Body of pancreas (tissue), 4 donors: ENCODE measurements around the gene KIF3B. TPM values are rescaled to one million over a fixed set of nuclear protein-coding genes. Genes with fewer than 3 reads are reported as not detected.

Experiments
- ATAC-seq: fragments of 150-250 bp; one replicate; pipeline ENCODE4 v1.9.1; 2016
- DNase-seq, 4 donors: peaks; one replicate each; pipeline ENCODE4 v3.0.0-alpha.2; 2019
- H3K27ac ChIP-seq, 4 donors: fragments of 200-600 bp; sonication (generic); 1 replicate in 3 of 4; 2 replicates in 1 of 4; pipeline versions ENCODE4 v1.5.1 to v1.6.1; 2016 to 2019; ENCODE audit warnings: mild to moderate bottlenecking in 1 of 4, mixed read lengths in 1 of 4, moderate library complexity in 1 of 4
- H3K27me3 ChIP-seq, 2 donors: fragments of 200-600 bp; sonication (generic); one replicate each; pipeline ENCODE4 v1.6.0; 2016; ENCODE audit warnings: mild to moderate bottlenecking in 1 of 2
- H3K36me3 ChIP-seq, 2 donors: fragments of 200-600 bp; sonication (generic); replicated peaks in 1 of 2; 2 replicates each; pipeline ENCODE4 v1.5.1; 2016; ENCODE audit warnings: low read depth in 2 of 2; ENCODE audit not compliant: insufficient read depth in 1 of 2
- H3K4me1 ChIP-seq: fragments of 200-600 bp; sonication (generic); one replicate; pipeline ENCODE4 v1.6.0; 2016
- H3K4me3 ChIP-seq, 2 donors: fragments of 200-600 bp; sonication (generic); 1 replicate in 1 of 2; 2 replicates in 1 of 2; pipeline ENCODE4 v1.5.1; 2016 to 2019
- H3K9me3 ChIP-seq, 3 donors: fragments of 200-600 bp; sonication (generic); 1 replicate in 2 of 3; 2 replicates in 1 of 3; pipeline ENCODE4 v1.5.1; 2016
- POLR2A ChIP-seq, 3 donors: fragments of 450-650 bp; IDR thresholded peaks; one replicate each; pipeline ENCODE4 v1.6.1; 2016; ENCODE audit warnings: antibody characterized with exemption in 3 of 3, mild to moderate bottlenecking in 2 of 3
- WGBS, 2 donors: methylation state at CpG; one replicate each; pipeline ENCODE4 v1.1.5; 2017; 5-methylcytosine and 5-hydroxymethylcytosine counted together
- intact Hi-C: fragments of 100-400 bp; cut with DNase I; formaldehyde crosslinking; loops from one replicate; pipeline ENCODE4 v1.15.1; 2023
- total RNA-seq, 2 donors: library from RNA; depleted of rRNA; stranded (reverse); fragments of >200 nt; gene quantifications; one replicate each; pipeline ENCODE4 v1.1.0, GENCODE V29; 2016
- TF ChIP-seq, protein P1 (sequence below), 7 experiments: fragments of 450-650 bp in 4 of 7; fragments of 200-600 bp in 3 of 7; sonication (generic) in 3 of 7; IDR thresholded peaks; one replicate each; pipeline ENCODE4 v1.5.1; 2016 to 2019; ENCODE audit warnings: antibody characterized with exemption in 7 of 7

Gene KIF3B
- total RNA-seq, 2 donors from 2014 or later, result 23.1 to 28.3 TPM

DNA sequence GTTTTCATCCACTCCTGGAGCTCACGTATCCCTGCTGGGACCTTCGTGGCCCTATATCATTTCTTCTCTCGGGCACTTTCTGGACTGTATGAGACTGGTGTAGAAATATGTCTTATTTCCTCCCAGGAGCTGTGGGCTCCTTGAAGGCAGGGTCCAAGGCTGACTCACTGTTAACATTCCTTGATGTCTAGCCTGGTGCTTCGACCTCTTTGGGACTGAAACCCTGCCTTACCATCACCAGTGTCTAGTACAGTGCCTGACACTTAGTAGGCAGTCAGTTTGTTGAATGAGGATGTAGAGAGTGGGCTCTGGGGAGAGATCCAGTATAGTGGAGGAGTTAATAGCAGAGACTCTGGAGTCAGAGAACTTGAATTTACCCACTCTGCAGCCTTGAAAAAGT lies 46.2 kb upstream of the KIF3B start:
- H3K9me3 ChIP-seq, result no peaks in the 10 kb centered on the region
- no peak overlapping the region for H3K4me3 ChIP-seq
- 92 to 98% methylated on average over 4 of the region's 4 CpGs for WGBS, 2 donors
- no peak for DNase-seq
- peaks cover 5 to 12% of the 10 kb centered on the region in 2 donors for H3K36me3 ChIP-seq
- no peaks in the 10 kb centered on the region for H3K27me3 ChIP-seq
- no peak overlapping the region for H3K27ac ChIP-seq
- no peak for ATAC-seq
- TF ChIP-seq POLR2A (IDR thresholded peaks at IDR 0.05), result no peak
- TF ChIP-seq, protein P1, sequence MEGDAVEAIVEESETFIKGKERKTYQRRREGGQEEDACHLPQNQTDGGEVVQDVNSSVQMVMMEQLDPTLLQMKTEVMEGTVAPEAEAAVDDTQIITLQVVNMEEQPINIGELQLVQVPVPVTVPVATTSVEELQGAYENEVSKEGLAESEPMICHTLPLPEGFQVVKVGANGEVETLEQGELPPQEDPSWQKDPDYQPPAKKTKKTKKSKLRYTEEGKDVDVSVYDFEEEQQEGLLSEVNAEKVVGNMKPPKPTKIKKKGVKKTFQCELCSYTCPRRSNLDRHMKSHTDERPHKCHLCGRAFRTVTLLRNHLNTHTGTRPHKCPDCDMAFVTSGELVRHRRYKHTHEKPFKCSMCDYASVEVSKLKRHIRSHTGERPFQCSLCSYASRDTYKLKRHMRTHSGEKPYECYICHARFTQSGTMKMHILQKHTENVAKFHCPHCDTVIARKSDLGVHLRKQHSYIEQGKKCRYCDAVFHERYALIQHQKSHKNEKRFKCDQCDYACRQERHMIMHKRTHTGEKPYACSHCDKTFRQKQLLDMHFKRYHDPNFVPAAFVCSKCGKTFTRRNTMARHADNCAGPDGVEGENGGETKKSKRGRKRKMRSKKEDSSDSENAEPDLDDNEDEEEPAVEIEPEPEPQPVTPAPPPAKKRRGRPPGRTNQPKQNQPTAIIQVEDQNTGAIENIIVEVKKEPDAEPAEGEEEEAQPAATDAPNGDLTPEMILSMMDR (IDR thresholded peaks at IDR 0.05), result no peak
- peaks cover 53% of the 10 kb centered on the region for H3K4me1 ChIP-seq
- intact Hi-C loops, result no loop called here

GRCh38 chr20:32231847-32232246 lies 45.6 kb upstream of the KIF3B start:
- WGBS, 2 donors, result 77 to 84% methylated on average over 4 of the region's 4 CpGs
- intact Hi-C loops, result no loop called here
- Histone ChIP-seq H3K4me3 (no peak overlapping the region), H3K4me1 (peaks cover 50% of the 10 kb centered on the region), H3K27me3 (no peaks in the 10 kb centered on the region), H3K27ac (no peak overlapping the region), H3K9me3 (no peaks in the 10 kb centered on the region), H3K36me3 (peaks cover 5 to 12% of the 10 kb centered on the region in 2 donors)
- DNase-seq (peak in 1 of 4 donors; percentile 19), ATAC-seq (no peak)
- TF ChIP-seq POLR2A (IDR thresholded peaks at IDR 0.05), result no peak

DNA sequence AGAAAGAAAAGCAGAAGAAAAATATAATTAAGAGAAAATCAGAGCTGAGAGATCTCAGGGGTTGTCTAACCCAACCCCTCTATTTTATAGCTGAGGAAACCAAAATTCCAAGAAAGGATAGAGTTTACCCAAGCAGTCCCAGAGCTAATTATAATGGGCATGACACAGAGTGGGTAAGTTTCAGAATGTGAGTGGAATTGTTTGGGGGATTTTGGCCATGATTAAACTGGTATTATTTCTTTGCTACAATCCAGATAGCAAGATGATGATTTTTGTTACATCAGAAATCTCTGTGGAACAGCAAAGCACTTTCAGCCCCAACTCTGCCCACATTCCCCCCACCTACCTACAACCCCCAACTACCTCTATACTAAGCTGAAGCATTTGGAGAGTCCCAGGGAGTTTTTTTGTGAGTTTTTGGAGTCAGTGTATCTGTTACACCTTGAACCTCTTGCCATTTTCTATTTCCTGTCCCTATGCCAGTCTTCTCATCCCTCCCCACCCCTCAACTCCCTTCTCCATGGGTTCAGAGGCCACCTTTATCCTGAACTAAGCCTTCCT lies 45.0 kb upstream of the KIF3B start:
- Histone ChIP-seq H3K4me1 (peaks cover 44% of the 10 kb centered on the region), H3K27ac (no peak overlapping the region), H3K9me3 (no peaks in the 10 kb centered on the region), H3K36me3 (peaks cover 5 to 14% of the 10 kb centered on the region in 2 donors), H3K4me3 (no peak overlapping the region), H3K27me3 (no peaks in the 10 kb centered on the region)
- DNase-seq, result no peak
- intact Hi-C loops, result no loop called here
- ATAC-seq, result no peak
- TF ChIP-seq, protein P1 (IDR thresholded peaks at IDR 0.05), result no peak
- no peak for TF ChIP-seq POLR2A (IDR thresholded peaks at IDR 0.05)

- H3K27ac ChIP-seq, result no peak overlapping the region
- ATAC-seq (no peak), DNase-seq (no peak)
- no peaks in the 10 kb centered on the region for H3K27me3 ChIP-seq
- TF ChIP-seq, protein P1 (IDR thresholded peaks at IDR 0.05), result no peak
- no peak for TF ChIP-seq POLR2A (IDR thresholded peaks at IDR 0.05)
- H3K36me3 ChIP-seq, result peaks cover 5 to 14% of the 10 kb centered on the region in 2 donors
- H3K9me3 ChIP-seq, result no peaks in the 10 kb centered on the region
- intact Hi-C loops, result no loop called here
- H3K4me3 ChIP-seq, result no peak overlapping the region
- 85 to 97% methylated on average over 9 of the region's 9 CpGs for WGBS, 2 donors
- H3K4me1 ChIP-seq, result peaks cover 36% of the 10 kb centered on the region
Measured at GRCh38 chr20:32233286-32233685, 44.2 kb upstream of the KIF3B start.

GRCh38 chr20:32234135-32234808 lies 43.2 kb upstream of the KIF3B start:
- TF ChIP-seq POLR2A (IDR thresholded peaks at IDR 0.05), result no peak
- TF ChIP-seq, protein P1 (IDR thresholded peaks at IDR 0.05), result no peak
- ATAC-seq (no peak), DNase-seq (no peak)
- intact Hi-C loops, result no loop called here
- Histone ChIP-seq H3K27ac (no peak overlapping the region), H3K36me3 (peaks cover 5 to 14% of the 10 kb centered on the region in 2 donors), H3K27me3 (no peaks in the 10 kb centered on the region), H3K9me3 (no peaks in the 10 kb centered on the region), H3K4me1 (peaks cover 26% of the 10 kb centered on the region), H3K4me3 (no peak overlapping the region)
- 92 to 99% methylated on average over 12 of the region's 13 CpGs for WGBS, 2 donors
